Type B pancreatic cell (in vitro differentiated cells): ENCODE results near the gene NR2E1. TPM values are rescaled to one million over a fixed set of nuclear protein-coding genes. Genes with fewer than 3 reads are reported as not detected.

Experiments
- DNase-seq: peaks from one replicate; pipeline ENCODE4 v3.0.0; 2021; ENCODE audit warnings: mixed read lengths; ENCODE audit not compliant: unreplicated experiment; ENCODE audit errors: extremely low spot score
- H3K27ac Mint-ChIP-seq: 2 replicates; pipeline ENCODE4 v1.8.0; 2021; ENCODE audit warnings: mild to moderate bottlenecking, mixed read lengths
- H3K27me3 Mint-ChIP-seq: 2 replicates; pipeline ENCODE4 v1.8.0; 2021; ENCODE audit warnings: mixed read lengths
- H3K36me3 Mint-ChIP-seq: 2 replicates; pipeline ENCODE4 v1.8.0; 2021; ENCODE audit warnings: mixed read lengths
- H3K4me1 Mint-ChIP-seq: one replicate; pipeline ENCODE4 v1.8.0; 2021; ENCODE audit warnings: mixed read lengths; ENCODE audit not compliant: unreplicated experiment
- H3K4me3 Mint-ChIP-seq: 2 replicates; pipeline ENCODE4 v1.8.0; 2021; ENCODE audit warnings: mild to moderate bottlenecking, mixed read lengths
- H3K9me3 Mint-ChIP-seq: 2 replicates; pipeline ENCODE4 v1.8.0; 2021; ENCODE audit warnings: mixed read lengths
- total RNA-seq: library from RNA; stranded (reverse); gene quantifications from 2 replicates; pipeline ENCODE4 v1.2.1, GENCODE V29; 2021; ENCODE audit warnings: low replicate concordance
- TF ChIP-seq, protein P1 (sequence below): fragments of 200-600 bp; sonication (generic); conservative IDR thresholded peaks from 2 replicates; pipeline ENCODE4 v1.5.0; 2021; ENCODE audit warnings: antibody characterized with exemption, mild to moderate bottlenecking

The NR2E1 gene
- total RNA-seq, 1 donor from 2014 or later, result not detected

DNA sequence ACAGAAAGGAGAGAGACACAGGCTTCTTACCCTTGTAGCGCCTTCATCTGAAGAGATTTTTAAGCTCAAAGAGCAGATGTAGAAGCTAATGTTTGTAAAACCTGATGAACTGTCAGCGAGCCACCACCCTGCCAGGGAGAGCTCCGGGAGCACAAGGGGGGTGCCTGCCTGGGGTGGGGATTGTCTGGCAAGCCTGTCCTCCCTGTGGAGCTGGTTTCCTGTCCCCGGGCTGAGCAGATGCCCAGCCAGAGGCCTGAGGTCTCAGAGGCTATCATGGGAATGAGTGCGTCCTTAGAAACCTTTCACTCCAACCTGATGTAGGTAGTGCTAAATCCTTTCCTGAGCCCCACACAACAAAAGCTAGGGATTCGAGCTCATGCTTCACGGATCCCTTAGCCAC is 41.9 kb upstream of the NR2E1 start:
- Mint-ChIP-seq H3K27ac (no peak overlapping the region), H3K4me1 (peaks cover 2% of the 10 kb centered on the region), H3K36me3 (peaks cover 4% of the 10 kb centered on the region), H3K27me3 (peaks cover 93% of the 10 kb centered on the region), H3K4me3 (no peak overlapping the region), H3K9me3 (no peaks in the 10 kb centered on the region)
- TF ChIP-seq, protein P1, sequence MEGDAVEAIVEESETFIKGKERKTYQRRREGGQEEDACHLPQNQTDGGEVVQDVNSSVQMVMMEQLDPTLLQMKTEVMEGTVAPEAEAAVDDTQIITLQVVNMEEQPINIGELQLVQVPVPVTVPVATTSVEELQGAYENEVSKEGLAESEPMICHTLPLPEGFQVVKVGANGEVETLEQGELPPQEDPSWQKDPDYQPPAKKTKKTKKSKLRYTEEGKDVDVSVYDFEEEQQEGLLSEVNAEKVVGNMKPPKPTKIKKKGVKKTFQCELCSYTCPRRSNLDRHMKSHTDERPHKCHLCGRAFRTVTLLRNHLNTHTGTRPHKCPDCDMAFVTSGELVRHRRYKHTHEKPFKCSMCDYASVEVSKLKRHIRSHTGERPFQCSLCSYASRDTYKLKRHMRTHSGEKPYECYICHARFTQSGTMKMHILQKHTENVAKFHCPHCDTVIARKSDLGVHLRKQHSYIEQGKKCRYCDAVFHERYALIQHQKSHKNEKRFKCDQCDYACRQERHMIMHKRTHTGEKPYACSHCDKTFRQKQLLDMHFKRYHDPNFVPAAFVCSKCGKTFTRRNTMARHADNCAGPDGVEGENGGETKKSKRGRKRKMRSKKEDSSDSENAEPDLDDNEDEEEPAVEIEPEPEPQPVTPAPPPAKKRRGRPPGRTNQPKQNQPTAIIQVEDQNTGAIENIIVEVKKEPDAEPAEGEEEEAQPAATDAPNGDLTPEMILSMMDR, result no peak
- no peak for DNase-seq

DNA sequence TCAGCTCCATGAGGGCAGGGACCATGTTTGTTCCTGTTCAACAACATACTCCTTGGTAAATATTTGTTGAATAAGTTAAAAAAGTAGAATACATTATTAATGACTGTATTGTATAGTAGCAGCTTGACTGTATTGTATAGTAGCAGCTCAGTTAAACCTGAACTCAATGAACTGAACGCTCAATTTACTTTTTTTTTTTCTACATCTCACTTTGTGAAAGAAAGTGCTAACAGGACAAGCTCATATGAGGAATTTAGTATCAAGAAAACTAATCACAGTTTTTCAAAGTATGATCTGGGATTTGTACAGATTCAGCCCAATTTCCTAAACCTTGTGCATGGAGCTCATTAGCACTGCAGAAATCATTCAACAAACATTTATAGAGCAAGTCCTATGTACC is 38.8 kb upstream of the NR2E1 start:
- Mint-ChIP-seq H3K4me3 (no peak overlapping the region), H3K9me3 (no peaks in the 10 kb centered on the region), H3K4me1 (no peaks in the 10 kb centered on the region), H3K27me3 (peaks cover 89% of the 10 kb centered on the region), H3K27ac (no peak overlapping the region), H3K36me3 (no peaks in the 10 kb centered on the region)
- no peak for DNase-seq
- TF ChIP-seq, protein P1, result no peak

DNA sequence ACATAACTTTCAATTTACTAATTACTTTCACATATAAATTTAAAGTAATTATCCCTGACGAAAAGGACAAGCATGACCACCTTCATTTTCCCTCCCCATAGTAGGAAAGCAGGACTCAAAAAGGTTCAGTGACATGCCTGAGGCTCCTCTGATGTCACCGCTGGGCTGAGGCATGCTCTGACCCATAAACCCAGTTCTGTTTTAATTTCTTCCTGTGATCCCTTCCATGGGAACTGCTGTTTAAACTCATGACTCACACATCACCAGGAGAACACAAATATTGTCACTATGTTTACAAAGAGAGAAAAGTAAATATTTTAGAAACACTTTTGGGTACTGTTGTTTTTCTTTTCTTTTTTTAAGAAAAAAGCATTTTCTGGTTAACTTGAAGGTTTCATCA is 38.0 kb upstream of the NR2E1 start:
- Mint-ChIP-seq H3K27me3 (peaks cover 89% of the 10 kb centered on the region), H3K36me3 (no peaks in the 10 kb centered on the region), H3K27ac (peak overlapping the region; percentile 63), H3K4me3 (peak overlapping the region; percentile 39), H3K4me1 (no peaks in the 10 kb centered on the region), H3K9me3 (no peaks in the 10 kb centered on the region)
- TF ChIP-seq, protein P1, result no peak
- DNase-seq, result no peak

DNA sequence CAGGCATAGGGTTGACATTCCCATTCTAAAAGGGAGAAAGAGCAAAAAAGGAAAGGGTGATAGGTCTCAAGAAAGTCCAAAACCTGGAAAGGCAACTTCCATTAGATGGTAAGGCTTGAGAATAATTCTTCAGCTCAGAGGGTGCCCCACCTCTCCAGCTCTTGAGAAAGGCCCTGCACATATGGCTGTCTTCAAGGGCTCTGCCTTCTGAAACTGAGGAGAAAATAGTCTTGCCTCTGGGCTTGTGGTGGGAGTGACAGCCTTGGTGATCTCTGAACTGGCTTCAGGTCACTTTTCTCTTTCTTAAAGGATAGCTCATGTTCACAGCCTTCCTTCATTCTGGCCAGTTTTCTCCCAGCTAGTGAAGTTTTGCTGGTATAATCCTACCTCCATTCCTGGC is 35.6 kb upstream of the NR2E1 start:
- TF ChIP-seq, protein P1, result no peak
- DNase-seq, result no peak
- Mint-ChIP-seq H3K27me3 (peaks cover 82% of the 10 kb centered on the region), H3K36me3 (no peaks in the 10 kb centered on the region), H3K4me3 (no peak overlapping the region), H3K9me3 (no peaks in the 10 kb centered on the region), H3K4me1 (peaks cover 9% of the 10 kb centered on the region), H3K27ac (no peak overlapping the region)

DNA sequence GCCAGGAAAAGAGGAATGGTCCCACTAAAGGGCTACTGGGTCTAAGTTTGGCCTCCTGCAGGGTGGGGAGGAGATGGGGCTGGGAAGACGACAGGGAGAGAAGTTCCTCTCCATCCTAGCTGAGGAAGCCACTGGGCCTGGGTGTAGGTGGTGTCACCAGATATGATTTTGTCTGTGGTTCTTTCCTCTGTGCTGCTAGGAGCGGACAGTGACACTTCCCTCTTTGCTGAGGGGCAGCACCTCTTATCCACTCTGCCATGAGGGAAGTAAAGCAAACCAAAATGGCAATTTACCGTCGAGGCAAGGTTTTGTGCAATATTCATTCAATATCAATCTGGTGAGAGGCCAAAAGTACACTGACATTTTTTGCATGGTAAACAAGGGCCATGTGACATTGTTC is 33.0 kb upstream of the NR2E1 start:
- Mint-ChIP-seq H3K9me3 (no peaks in the 10 kb centered on the region), H3K4me3 (peak overlapping the region; percentile 34), H3K36me3 (no peaks in the 10 kb centered on the region), H3K4me1 (peaks cover 9% of the 10 kb centered on the region), H3K27me3 (peaks cover 78% of the 10 kb centered on the region), H3K27ac (no peak overlapping the region)
- no peak for DNase-seq
- TF ChIP-seq, protein P1, result no peak

DNA sequence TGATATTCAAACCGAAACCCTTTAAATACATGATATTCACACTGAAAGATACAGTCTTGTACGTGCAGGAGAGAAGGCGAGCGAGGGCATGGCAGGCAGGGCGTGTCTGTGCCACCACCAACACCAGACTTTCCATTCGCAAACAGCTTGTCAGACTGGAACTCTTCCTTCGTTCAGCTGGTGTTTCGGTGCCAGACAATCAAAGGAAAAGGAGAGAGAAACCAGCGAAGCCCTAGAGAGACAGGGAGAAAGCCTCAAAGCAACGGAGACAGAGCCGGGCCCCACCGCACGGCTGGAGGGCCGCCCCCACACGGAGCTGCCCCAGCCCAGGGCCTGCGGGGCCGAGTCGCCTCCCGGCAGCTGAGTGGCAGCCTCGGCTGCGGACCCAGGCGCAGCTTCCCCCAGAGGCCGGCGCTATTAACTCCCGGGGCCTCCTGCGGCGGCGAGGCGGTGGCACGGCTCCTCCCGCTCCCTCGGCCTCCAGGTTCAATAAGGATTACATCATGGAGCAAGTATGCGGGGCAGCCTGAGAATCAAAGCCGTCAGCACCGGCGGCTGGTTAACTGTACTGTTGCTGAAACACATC is 32.1 kb upstream of the NR2E1 start:
- Mint-ChIP-seq H3K36me3 (no peaks in the 10 kb centered on the region), H3K27me3 (peaks cover 75% of the 10 kb centered on the region), H3K9me3 (no peaks in the 10 kb centered on the region), H3K4me3 (peak overlapping the region; percentile 86), H3K27ac (peak overlapping the region; percentile 89), H3K4me1 (peaks cover 9% of the 10 kb centered on the region)
- TF ChIP-seq, protein P1, result peak; percentile 43
- peak; percentile 85 for DNase-seq
